ENCODE results near the gene CIBAR2.

GRCh38 chr16:85150331-85150940, 38.2 kb upstream of the CIBAR2 start:
- TF ChIP-seq CTCF (IDR thresholded peaks at IDR 0.05) (no peak), POLR2A (IDR thresholded peaks at IDR 0.05) (no peak)
